Measurements from ENCODE around the gene PCGF1. TPM values are rescaled to one million over a fixed set of nuclear protein-coding genes. Genes with fewer than 3 reads are reported as not detected.
A peak's percentile ranks its signal among the peaks of the same experiment; 100 is the strongest.
"Not testable (repeated sequence)": the region's sequence is repeated elsewhere in the genome, so short reads cannot be mapped to it uniquely, and the experiment has no call there.

Gene PCGF1
- total RNA-seq, 1 donor from 2014 or later: 8.1 TPM

DNA sequence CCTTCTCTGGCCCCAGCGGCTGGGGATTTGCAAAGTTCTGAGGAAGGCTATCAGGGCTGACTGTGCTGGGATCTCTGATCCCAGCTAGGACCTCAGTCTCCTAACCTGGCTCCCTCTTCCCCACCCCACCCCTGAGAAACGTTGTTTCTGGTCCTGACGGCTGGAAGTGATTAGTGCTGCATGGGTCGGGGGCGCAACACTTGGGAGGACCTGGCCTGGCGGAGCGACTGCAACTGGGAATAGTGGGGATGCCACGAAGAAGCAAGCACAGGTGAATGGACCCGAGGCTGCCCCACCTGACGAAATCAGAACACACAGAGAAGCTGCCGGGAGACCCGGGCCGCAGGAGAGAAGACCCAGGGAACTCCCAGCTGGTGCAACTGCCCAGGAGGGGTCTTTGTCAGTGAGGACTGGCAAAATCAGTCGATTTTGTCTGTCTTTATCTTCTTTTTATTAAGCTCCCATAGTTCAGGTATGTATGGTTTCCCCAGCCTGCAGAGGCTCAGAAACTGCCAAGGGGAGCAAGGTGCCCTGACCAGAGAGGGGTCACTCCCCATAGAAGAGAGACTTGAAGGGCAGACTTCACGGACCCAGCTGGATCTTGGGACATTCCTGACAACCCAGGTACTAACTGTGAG lies 7.4 kb downstream of the PCGF1 start:
- no peak for DNase-seq (ENCODE audit: low read depth in 2 of 2)

DNA sequence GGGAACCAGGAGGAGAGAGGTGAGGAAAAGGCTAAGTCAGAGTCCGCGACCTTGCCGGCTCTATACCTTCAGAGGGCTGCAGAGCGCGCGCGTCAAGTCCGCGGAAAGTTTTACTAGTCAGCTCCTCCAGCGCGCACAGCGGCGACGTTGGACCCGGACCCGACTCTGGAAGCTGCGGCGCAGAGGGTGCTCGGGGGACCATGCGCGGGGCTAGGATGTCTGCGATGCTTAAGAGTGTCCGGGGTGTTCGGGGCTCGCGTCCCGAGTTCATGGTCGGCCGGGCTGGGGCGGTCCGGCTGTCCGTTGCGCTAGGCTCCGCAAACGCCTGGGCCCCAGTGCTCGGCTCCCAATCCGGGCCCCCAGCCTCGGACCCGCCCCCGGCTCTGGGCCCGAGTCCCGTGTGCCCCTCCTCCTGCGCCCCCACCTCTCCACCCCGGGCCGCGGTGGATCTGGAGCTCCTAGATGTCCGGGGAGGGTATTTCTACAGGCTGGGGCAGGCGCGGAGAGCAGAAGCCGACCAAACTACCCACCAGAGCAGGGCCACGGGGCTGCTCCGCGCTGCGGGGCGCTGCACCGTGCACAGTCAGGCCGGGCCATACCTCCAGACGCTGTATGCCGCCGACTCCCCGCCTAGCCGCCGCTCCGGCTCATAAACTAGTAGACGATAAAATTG lies 8.1 kb downstream of the PCGF1 start, which contains the start of gene LBX2:
TSS of gene LBX2 (minus strand) at position 337 of the 673 bp plus-strand sequence. CDS start at position 271, 66 bp downstream.
- no peak for DNase-seq (ENCODE audit: low read depth in 2 of 2)

GRCh38 chr2:74498500-74499266 lies 8.8 kb downstream of the PCGF1 start:
- DNase-seq (ENCODE audit: low read depth in 2 of 2): no peak

DNA sequence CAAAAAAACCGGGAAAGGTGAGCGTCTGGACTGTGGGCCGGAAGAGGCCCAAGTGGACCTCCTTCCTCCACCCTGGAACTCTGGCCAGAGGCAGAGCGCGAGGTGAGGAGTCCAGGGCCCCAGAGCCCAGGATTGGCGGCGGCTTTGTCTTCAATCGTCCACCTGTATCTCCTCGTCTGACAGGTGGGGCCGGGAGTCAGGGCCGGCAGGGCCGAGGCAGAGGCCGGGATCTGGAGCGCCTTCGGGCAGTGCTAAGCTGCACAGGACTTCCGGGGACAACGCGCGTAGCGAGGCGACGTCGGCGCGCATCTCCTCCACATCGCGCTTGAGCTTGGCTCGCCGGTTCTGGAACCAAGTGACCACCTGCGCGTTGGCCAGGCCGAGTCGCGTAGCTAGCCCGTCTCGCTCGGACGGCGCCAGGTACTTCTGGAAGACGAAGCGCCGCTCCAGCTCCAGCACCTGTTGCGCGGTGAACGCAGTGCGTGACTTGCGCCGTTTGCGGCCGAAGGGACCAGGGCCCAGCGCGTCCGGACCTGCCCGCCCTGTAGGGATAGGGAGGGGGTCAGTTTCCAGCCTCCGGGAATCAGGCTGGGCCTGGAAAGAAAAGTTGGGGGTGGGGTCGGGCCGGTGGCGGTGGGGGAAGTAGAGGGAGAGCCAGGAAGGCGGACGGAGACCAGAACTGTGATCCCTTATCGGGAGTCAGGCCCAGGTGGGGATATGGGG lies 9.6 kb downstream of the PCGF1 start:
- DNase-seq (ENCODE audit: low read depth in 2 of 2): no peak

DNA sequence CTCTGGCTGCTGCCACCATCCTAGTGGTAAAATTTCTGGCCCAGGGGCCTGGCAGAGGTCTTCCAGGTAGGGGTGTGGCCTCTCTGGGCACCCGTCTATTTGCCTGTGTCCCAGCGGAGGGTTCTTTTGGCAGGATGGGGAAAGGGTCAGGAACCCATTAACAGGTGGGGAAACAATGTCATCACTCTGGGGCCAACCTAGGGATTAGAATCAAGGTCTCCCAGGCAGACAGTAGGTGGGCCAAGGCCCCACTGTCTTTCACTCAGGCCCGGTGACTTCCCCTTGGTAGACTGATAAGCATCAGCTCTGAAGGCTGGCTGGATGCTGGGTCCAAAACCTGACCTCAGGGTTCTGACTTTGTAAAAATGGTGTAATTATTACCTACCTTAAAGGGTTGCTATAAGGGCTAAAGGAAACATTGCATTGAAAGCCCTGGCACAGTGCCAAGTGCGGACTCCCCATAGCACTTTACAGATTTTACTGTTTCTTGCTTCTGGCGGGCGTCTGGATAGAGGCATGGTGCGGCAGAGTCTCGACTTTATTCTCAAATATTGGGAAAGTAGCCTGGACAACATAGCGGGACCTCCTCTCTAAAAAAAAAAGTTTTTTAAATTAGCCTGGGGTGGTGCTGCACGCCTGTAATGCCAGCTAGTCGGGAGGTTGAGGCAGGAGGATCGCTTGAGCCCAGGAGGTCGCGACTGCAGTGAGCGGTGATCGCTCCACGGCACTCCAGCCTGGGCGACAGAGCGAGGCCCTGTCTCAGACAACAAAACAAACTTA lies 10.3 kb downstream of the PCGF1 start:
- no peak for DNase-seq (ENCODE audit: low read depth in 2 of 2)

- DNase-seq (ENCODE audit: low read depth in 2 of 2): no peak
These were observed 12.1 kb downstream of the PCGF1 start for GRCh38 chr2:74495440-74495839.

- DNase-seq (ENCODE audit: low read depth in 2 of 2): no peak
These were observed 13.9 kb downstream of the PCGF1 start for GRCh38 chr2:74493546-74493945.

- DNase-seq (ENCODE audit: low read depth in 2 of 2): no peak
These were observed 15.6 kb downstream of the PCGF1 start for GRCh38 chr2:74491648-74492544.

- DNase-seq (ENCODE audit: low read depth in 2 of 2): no peak
These were observed 17.6 kb downstream of the PCGF1 start for GRCh38 chr2:74489906-74490305.

DNA sequence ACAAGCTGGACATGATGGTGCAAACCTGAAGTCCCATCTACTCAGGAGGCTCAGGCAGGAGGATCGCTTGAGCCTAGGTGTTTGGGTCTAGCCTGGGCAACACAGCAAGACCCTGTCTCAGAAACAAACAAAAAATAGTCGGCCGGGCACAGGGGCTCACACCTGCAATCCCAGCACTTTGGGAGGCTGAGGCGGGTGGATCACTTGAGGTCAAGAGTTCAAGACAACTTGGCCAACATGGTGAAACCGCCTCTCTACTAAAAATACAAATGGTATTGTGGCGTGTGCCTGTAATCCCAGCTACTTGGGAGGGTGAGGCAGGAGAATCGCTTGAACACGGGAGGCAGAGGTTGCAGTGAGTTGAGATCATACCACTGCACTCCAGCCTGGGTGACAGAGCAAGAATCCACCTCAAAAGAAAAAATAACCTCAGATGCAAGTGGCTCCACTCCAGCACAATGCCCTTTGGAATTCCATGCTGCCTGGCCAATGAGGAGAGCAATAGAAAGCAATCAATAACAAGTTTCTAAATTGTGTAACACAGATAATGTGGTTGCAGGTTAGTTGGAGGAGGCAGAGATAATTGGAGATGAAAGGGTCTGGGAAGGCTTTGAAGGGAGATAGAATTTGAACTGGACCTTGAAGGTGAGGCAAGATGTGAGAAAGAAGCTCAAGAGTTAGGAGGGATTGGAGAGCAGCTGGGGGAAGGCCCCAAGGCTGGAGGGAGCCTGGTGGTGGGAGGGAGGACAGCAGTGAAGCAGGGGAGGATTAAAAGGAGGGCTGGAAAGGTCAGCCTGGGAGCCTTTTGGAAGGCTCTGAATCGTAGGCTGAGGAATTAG lies 18.6 kb downstream of the PCGF1 start:
- no peak for DNase-seq (ENCODE audit: low read depth in 2 of 2)

DNA sequence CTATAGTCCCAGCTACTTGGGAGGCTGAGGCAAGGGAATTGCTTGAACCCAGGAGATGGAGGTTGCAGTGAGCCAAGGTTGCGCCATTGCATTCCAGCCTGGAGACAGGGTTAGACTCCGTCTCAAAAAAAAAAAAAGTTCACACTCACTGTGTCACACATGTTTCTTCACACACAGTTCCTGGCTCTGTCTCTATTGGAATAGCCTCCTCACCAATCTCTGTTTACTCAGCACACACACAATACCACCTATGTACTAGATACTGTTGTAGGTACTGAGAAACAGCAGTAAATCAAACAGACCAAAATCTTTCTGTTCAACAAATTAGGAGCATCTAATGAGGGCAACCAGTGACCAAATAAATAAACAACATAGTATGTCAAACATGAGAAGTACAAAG lies 21.4 kb downstream of the PCGF1 start:
- no peak for DNase-seq (ENCODE audit: low read depth in 2 of 2)

DNA sequence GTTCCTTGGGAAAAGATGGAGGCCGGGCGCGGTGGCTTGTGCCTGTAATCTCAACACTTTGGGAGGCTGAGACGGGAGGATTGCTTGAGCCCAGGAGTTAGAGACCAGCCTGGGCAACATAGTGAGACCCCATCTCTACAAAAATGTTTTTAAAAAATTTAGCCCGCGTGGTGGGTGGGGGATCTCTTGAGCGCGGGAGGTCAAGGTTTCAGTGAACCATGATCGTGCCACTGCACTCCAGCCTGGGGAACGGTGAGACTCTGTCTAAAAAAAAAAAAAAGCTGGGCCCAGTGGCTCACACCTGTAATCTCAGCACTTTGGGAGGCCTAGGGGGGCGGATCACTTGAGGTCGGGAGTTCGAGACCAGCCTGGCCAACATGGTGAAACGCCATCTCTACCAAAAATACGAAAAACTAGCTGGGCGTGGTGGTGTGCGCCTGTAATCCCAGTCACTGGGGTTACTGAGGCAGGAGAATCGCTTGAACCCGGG lies 23.8 kb downstream of the PCGF1 start:
- not testable (repeated sequence) for DNase-seq (ENCODE audit: low read depth in 2 of 2)

GRCh38 chr2:74482801-74483674 lies 24.5 kb downstream of the PCGF1 start, which contains the start of the genes CCDC142 and TTC31:
TSS of gene CCDC142 (minus strand) at chr2:74482998. CDS start at chr2:74482837, 161 bp downstream.
TSS of gene TTC31 (plus strand) at chr2:74483081. CDS start at chr2:74483096, 15 bp downstream.
- peak; percentile 88 to 97 for DNase-seq (ENCODE audit: low read depth in 2 of 2)

- DNase-seq (ENCODE audit: low read depth in 2 of 2): peak in 1 of 2 donors; percentile 79
These were observed 25.3 kb downstream of the PCGF1 start for GRCh38 chr2:74481961-74482800.

DNA sequence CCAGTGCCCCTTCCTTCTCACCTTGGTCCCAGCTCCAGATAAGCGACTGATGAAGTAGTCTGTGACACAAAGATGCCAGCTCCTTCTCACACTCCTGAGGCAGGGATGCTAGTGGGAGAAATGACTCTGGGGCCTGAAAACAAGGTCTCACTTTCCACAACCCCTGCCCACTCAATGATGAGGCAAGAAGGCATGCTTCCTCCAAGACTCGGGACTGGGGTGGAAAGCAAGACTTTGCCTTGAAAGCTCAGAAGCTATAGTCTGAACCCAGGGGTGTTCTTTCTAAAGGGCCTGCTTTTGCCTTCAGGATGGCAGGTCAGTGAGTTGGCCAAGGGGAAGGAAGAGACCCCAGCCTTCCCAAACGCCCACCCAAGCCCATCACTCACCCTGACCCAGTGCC lies 26.1 kb downstream of the PCGF1 start:
- DNase-seq (ENCODE audit: low read depth in 2 of 2): no peak

DNA sequence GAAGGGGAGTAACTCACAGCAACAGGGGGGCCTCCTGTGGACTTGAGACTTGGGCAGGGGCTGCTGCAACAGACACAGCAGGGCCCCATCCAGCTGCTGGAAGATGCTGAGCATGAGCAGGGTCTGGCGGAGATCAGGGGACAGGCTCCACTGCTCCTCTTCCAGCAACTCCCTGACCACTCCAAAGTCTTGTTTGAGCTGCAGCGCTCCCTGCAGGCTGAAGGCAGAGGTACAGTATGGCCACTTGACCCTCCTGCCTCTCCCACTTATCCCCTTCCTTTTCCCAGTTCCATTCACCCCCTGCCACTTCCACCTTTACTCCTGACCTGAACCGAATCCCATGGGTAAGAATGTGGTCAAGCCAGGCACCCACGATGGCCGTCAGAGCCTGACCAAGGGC lies 32.6 kb downstream of the PCGF1 start:
- DNase-seq (ENCODE audit: low read depth in 2 of 2): no peak

- no peak for DNase-seq (ENCODE audit: low read depth in 2 of 2)
These were observed 33.0 kb downstream of the PCGF1 start for GRCh38 chr2:74474481-74474880.
